Measurements from ENCODE around the gene CDS2. TPM values are rescaled to one million over a fixed set of nuclear protein-coding genes. Genes with fewer than 3 reads are reported as not detected.

Gene CDS2
- 22.1 TPM for polyA plus RNA-seq (2013)

- WGBS (ENCODE audit: insufficient coverage) = under 1% methylated on average over 68 of the region's 78 CpGs
- POLR2A ChIA-PET = interaction anchor here (1.2 to 1.8 kb wide), 2 partner anchors 65 to 67 kb away, joined by 5 to 15 read pairs; no protein-coding TSS in a partner anchor
- Histone ChIP-seq H3K27ac (ENCODE audit: insufficient read depth in 1 of 2, low read depth in 1 of 2, low read length in 2 of 2, poor library complexity in 1 of 2, severe bottlenecking in 2 of 2) (peak within 1 kb of the TSS; percentile 82 to 92), H3K9me3 (ENCODE audit: control extremely low read depth in 1 of 5, control insufficient read depth in 4 of 5, insufficient read depth in 2 of 5, low read depth in 1 of 5, low read length in 4 of 5) (no peaks in the 10 kb centered on the region), H3K27me3 (replicated peaks in 2 of 5; ENCODE audit: control insufficient read depth in 4 of 5, insufficient read depth in 5 of 5, low read length in 4 of 5) (no peaks in the 10 kb centered on the region), H3K36me3 (ENCODE audit: control insufficient read depth in 4 of 4, insufficient read depth in 4 of 4, low read length in 3 of 4) (peaks cover 0 to 6% (median 2%) of the 10 kb centered on the region in 4 experiments), H3K4me1 (ENCODE audit: control extremely low read depth in 1 of 4, control insufficient read depth in 4 of 4, insufficient read depth in 4 of 4, low read length in 3 of 4) (peaks cover 8 to 23% (median 17%) of the 10 kb centered on the region in 4 experiments), H3K4me3 (ENCODE audit: control insufficient read depth in 1 of 7, extremely low read depth in 1 of 7, insufficient read depth in 4 of 7, low read depth in 2 of 7, low read length in 6 of 7) (peak within 1 kb of the TSS; percentile 78 to 98 (median 88))
- CTCF ChIA-PET = interaction anchor here (0.8 to 5.7 kb wide), 21 partner anchors 9 to 81 kb away, joined by 3 to 95 read pairs (median 6); no protein-coding TSS in a partner anchor
- peak; percentile 98 to 99 (median 99) for DNase-seq
Observed at GRCh38 chr20:5126512-5127203, at the start of gene CDS2. Gene CDS2 (plus strand): TSS chr20:5127008. CDS start chr20:5127093, 85 bp downstream.

- peaks cover 33 to 58% (median 40%) of the 10 kb centered on the region in 4 experiments for H3K4me1 ChIP-seq (ENCODE audit: control extremely low read depth in 1 of 4, control insufficient read depth in 4 of 4, insufficient read depth in 4 of 4, low read length in 3 of 4)
- peak overlapping the region; percentile 87 for H3K27ac ChIP-seq (ENCODE audit: insufficient read depth in 1 of 2, low read depth in 1 of 2, low read length in 2 of 2, poor library complexity in 1 of 2, severe bottlenecking in 2 of 2)
- peak overlapping the region in 6 of 7 experiments; percentile 42 to 71 (median 56) for H3K4me3 ChIP-seq (ENCODE audit: control insufficient read depth in 1 of 7, extremely low read depth in 1 of 7, insufficient read depth in 4 of 7, low read depth in 2 of 7, low read length in 6 of 7)
- no peaks in the 10 kb centered on the region for H3K9me3 ChIP-seq (ENCODE audit: control extremely low read depth in 1 of 5, control insufficient read depth in 4 of 5, insufficient read depth in 2 of 5, low read depth in 1 of 5, low read length in 4 of 5)
- no peaks in the 10 kb centered on the region for H3K27me3 ChIP-seq (replicated peaks in 2 of 5; ENCODE audit: control insufficient read depth in 4 of 5, insufficient read depth in 5 of 5, low read length in 4 of 5)
- CTCF ChIA-PET = interaction anchor here (1.2 kb wide), 2 partner anchors 28 to 49 kb away, joined by 3 read pairs; partner anchors contain the start of gene CDS2
- no peaks in the 10 kb centered on the region for H3K36me3 ChIP-seq (ENCODE audit: control insufficient read depth in 4 of 4, insufficient read depth in 4 of 4, low read length in 3 of 4)
- WGBS (ENCODE audit: insufficient coverage) = 20% methylated on average over 3 of the region's 4 CpGs
- no peak for DNase-seq
- POLR2A ChIA-PET = no interaction called here
Observed at GRCh38 chr20:5077761-5078387, 48.9 kb upstream of the CDS2 start.

- WGBS (ENCODE audit: insufficient coverage) = 4% methylated on average over 11 of the region's 11 CpGs
- POLR2A ChIA-PET = no interaction called here
- Histone ChIP-seq H3K4me1 (ENCODE audit: control extremely low read depth in 1 of 4, control insufficient read depth in 4 of 4, insufficient read depth in 4 of 4, low read length in 3 of 4) (peaks cover 33 to 54% (median 39%) of the 10 kb centered on the region in 4 experiments), H3K9me3 (ENCODE audit: control extremely low read depth in 1 of 5, control insufficient read depth in 4 of 5, insufficient read depth in 2 of 5, low read depth in 1 of 5, low read length in 4 of 5) (no peaks in the 10 kb centered on the region), H3K27ac (ENCODE audit: insufficient read depth in 1 of 2, low read depth in 1 of 2, low read length in 2 of 2, poor library complexity in 1 of 2, severe bottlenecking in 2 of 2) (peak overlapping the region; percentile 87), H3K4me3 (ENCODE audit: control insufficient read depth in 1 of 7, extremely low read depth in 1 of 7, insufficient read depth in 4 of 7, low read depth in 2 of 7, low read length in 6 of 7) (peak overlapping the region in 6 of 7 experiments; percentile 42 to 71 (median 56)), H3K27me3 (replicated peaks in 2 of 5; ENCODE audit: control insufficient read depth in 4 of 5, insufficient read depth in 5 of 5, low read length in 4 of 5) (no peaks in the 10 kb centered on the region), H3K36me3 (ENCODE audit: control insufficient read depth in 4 of 4, insufficient read depth in 4 of 4, low read length in 3 of 4) (no peaks in the 10 kb centered on the region)
- peak; percentile 92 to 98 (median 97) for DNase-seq
- CTCF ChIA-PET = interaction anchor here (1.3 kb wide), 1 partner anchor 23 kb away, joined by 5 read pairs; no protein-coding TSS in a partner anchor
Observed at GRCh38 chr20:5078399-5078958, 48.3 kb upstream of the CDS2 start.

- 36% methylated on average over 10 of the region's 10 CpGs for WGBS (ENCODE audit: insufficient coverage)
- peak; percentile 90 to 98 (median 97) for DNase-seq
- Histone ChIP-seq H3K27me3 (replicated peaks in 2 of 5; ENCODE audit: control insufficient read depth in 4 of 5, insufficient read depth in 5 of 5, low read length in 4 of 5) (no peaks in the 10 kb centered on the region), H3K4me1 (ENCODE audit: control extremely low read depth in 1 of 4, control insufficient read depth in 4 of 4, insufficient read depth in 4 of 4, low read length in 3 of 4) (peaks cover 35 to 47% (median 40%) of the 10 kb centered on the region in 4 experiments), H3K9me3 (ENCODE audit: control extremely low read depth in 1 of 5, control insufficient read depth in 4 of 5, insufficient read depth in 2 of 5, low read depth in 1 of 5, low read length in 4 of 5) (no peaks in the 10 kb centered on the region), H3K4me3 (ENCODE audit: control insufficient read depth in 1 of 7, extremely low read depth in 1 of 7, insufficient read depth in 4 of 7, low read depth in 2 of 7, low read length in 6 of 7) (peak overlapping the region in 1 of 7 experiments; percentile 30), H3K36me3 (ENCODE audit: control insufficient read depth in 4 of 4, insufficient read depth in 4 of 4, low read length in 3 of 4) (no peaks in the 10 kb centered on the region), H3K27ac (ENCODE audit: insufficient read depth in 1 of 2, low read depth in 1 of 2, low read length in 2 of 2, poor library complexity in 1 of 2, severe bottlenecking in 2 of 2) (peak overlapping the region; percentile 66 to 85)
- POLR2A ChIA-PET = no interaction called here
- CTCF ChIA-PET = interaction anchor here (1.0 to 2.1 kb wide), 7 partner anchors 8 to 341 kb away, joined by 3 to 10 read pairs (median 5); no protein-coding TSS in a partner anchor
Observed at GRCh38 chr20:5080384-5080877, 46.4 kb upstream of the CDS2 start.

- WGBS (ENCODE audit: insufficient coverage) = no CpG with 5 or more reads among the region's 4 CpGs
- CTCF ChIA-PET = interaction anchor here (0.6 to 1.0 kb wide), 4 partner anchors 11 to 16 kb away, joined by 3 to 4 read pairs (median 3); no protein-coding TSS in a partner anchor
- no peaks in the 10 kb centered on the region for H3K27me3 ChIP-seq (replicated peaks in 2 of 5; ENCODE audit: control insufficient read depth in 4 of 5, insufficient read depth in 5 of 5, low read length in 4 of 5)
- H3K27ac ChIP-seq (ENCODE audit: insufficient read depth in 1 of 2, low read depth in 1 of 2, low read length in 2 of 2, poor library complexity in 1 of 2, severe bottlenecking in 2 of 2) = peak overlapping the region in 1 of 2 experiments; percentile 23
- POLR2A ChIA-PET = interaction anchor here (0.8 kb wide), 1 partner anchor 24 kb away, joined by 4 read pairs; no protein-coding TSS in a partner anchor
- H3K36me3 ChIP-seq (ENCODE audit: control insufficient read depth in 4 of 4, insufficient read depth in 4 of 4, low read length in 3 of 4) = no peaks in the 10 kb centered on the region
- DNase-seq = peak; percentile 42 to 76 (median 67)
- H3K9me3 ChIP-seq (ENCODE audit: control extremely low read depth in 1 of 5, control insufficient read depth in 4 of 5, insufficient read depth in 2 of 5, low read depth in 1 of 5, low read length in 4 of 5) = no peaks in the 10 kb centered on the region
- H3K4me3 ChIP-seq (ENCODE audit: control insufficient read depth in 1 of 7, extremely low read depth in 1 of 7, insufficient read depth in 4 of 7, low read depth in 2 of 7, low read length in 6 of 7) = peak overlapping the region in 1 of 7 experiments; percentile 42
- peaks cover 19 to 34% (median 27%) of the 10 kb centered on the region in 4 experiments for H3K4me1 ChIP-seq (ENCODE audit: control extremely low read depth in 1 of 4, control insufficient read depth in 4 of 4, insufficient read depth in 4 of 4, low read length in 3 of 4)
Observed at GRCh38 chr20:5085380-5085779, 41.4 kb upstream of the CDS2 start.

GRCh38 chr20:5088688-5089087, 38.1 kb upstream of the CDS2 start:
- no peak overlapping the region for H3K27ac ChIP-seq (ENCODE audit: insufficient read depth in 1 of 2, low read depth in 1 of 2, low read length in 2 of 2, poor library complexity in 1 of 2, severe bottlenecking in 2 of 2)
- DNase-seq = no peak
- ChIA-PET POLR2A (no interaction called here), CTCF (interaction anchor here (1.0 to 1.7 kb wide), 4 partner anchors 9 to 32 kb away, joined by 3 to 4 read pairs (median 4); no protein-coding TSS in a partner anchor)
- 100% methylated on average over 2 of the region's 3 CpGs for WGBS (ENCODE audit: insufficient coverage)
- peaks cover 11 to 29% (median 21%) of the 10 kb centered on the region in 4 experiments for H3K4me1 ChIP-seq (ENCODE audit: control extremely low read depth in 1 of 4, control insufficient read depth in 4 of 4, insufficient read depth in 4 of 4, low read length in 3 of 4)
- no peaks in the 10 kb centered on the region for H3K27me3 ChIP-seq (replicated peaks in 2 of 5; ENCODE audit: control insufficient read depth in 4 of 5, insufficient read depth in 5 of 5, low read length in 4 of 5)
- H3K36me3 ChIP-seq (ENCODE audit: control insufficient read depth in 4 of 4, insufficient read depth in 4 of 4, low read length in 3 of 4) = peaks cover 0 to 5% (median 0%) of the 10 kb centered on the region in 4 experiments
- H3K9me3 ChIP-seq (ENCODE audit: control extremely low read depth in 1 of 5, control insufficient read depth in 4 of 5, insufficient read depth in 2 of 5, low read depth in 1 of 5, low read length in 4 of 5) = no peaks in the 10 kb centered on the region
- H3K4me3 ChIP-seq (ENCODE audit: control insufficient read depth in 1 of 7, extremely low read depth in 1 of 7, insufficient read depth in 4 of 7, low read depth in 2 of 7, low read length in 6 of 7) = no peak overlapping the region
